ENCODE measurements around the gene SLC28A1.
"Not testable (repeated sequence)": the region's sequence is repeated elsewhere in the genome, so short reads cannot be mapped to it uniquely, and the experiment has no call there.

The SLC28A1 gene

GRCh38 chr15:84976746-84977345 lies 92.4 kb downstream of the SLC28A1 start:
- no peak for DNase-seq

DNA sequence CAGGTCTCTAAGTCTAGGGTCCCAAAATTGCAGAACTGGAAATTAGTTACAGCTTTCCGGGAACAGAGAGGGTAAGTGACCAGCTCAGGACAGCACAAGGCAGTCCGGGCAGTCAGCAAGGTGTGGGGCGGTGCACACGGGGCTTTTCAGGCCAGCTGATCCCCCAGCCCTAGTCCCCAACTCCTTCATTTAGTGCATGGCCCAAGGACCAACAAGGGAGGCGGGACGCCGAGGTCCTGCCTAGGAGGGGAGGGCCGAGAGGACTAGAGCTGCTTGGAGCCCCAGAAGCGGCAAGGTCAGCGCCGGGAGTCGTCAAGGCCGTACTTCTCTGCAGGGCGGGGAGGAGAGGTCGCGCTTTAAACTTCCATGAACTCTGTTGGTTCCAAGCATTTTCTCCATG lies 95.2 kb downstream of the SLC28A1 start:
- no peak for DNase-seq

DNA sequence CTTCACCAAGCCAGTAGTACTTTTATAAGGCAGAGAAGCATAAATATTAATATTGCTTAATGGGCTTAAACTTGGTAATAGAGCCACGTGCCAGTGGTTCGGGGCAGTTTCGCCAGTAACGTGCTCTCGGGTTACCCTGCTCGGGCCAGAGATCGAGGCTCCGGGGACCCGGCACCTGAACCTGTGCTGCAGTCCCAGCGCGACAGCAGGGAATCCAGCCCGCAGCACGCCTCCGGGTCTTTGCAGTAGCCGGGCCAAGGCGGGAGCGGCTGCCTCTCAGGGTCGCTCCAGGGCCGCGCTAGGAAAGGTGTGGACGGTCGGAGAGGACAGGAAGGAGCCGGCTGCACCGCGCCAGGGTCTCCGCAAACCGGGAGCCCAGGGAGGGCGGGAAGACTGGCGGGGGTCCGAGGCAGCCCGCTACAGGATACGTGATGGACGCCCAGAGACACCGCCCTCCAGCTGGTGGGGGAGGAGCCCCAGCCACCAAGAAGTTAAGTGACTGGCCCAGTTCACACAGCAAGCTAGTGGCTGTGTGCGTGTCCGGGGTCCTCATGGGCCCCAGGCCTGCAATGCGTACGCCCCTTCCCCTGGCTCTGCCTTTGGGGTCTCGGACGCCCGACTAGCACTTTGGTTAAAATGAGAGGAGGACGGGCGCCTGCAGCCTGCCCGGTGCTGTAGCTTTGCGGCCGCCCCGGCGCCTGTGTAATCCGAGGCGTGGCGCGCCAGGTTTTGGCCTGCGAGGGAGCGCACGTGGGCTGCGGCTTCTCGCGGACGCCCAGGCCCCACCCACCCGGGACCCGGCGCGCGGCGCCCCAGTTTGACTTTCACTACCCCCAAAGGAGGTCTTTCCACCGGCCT lies 96.0 kb downstream of the SLC28A1 start:
- peak; percentile 88 for DNase-seq

DNA sequence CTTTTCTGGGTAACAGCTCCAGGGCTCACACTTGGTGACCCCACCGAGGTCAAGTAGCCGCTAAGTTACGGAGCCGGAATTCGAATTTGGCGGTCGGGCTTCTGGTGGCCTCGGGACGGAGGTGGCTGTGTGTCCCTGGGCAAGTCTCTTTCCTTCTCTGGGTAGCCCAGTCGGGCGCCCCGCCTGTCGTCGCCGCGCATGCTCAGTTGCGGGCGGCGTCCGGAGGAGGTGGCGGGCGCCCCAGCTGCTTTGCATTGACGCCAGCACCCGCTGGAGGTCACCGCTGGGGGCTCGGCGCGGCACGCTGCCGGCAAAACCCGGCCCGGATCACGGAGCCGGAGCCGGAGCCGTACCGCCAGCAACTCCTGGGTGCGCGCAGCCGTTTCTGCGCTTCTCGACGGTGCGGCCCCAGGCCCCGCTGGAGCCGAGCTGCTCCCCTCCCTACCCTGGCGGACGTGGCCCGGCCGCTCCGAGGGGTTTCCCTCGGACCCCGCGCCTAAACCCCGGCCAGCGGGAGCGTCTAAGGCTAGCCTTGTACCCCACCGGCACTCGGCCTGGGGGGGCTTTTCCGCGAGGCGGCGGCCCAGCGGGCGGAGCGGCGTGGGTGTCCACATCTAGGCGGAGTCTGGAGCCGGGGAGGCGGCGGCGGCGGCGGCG lies 96.7 kb downstream of the SLC28A1 start:
- DNase-seq = peak; percentile 95

- peak; percentile 41 for DNase-seq
Observed at GRCh38 chr15:84981711-84982300, 97.3 kb downstream of the SLC28A1 start, which contains the start of gene PDE8A. PDE8A (plus strand) TSS chr15:84981856; CDS start chr15:84982163, 307 bp downstream.

GRCh38 chr15:84982301-84982920 lies 97.9 kb downstream of the SLC28A1 start:
- DNase-seq = no peak

DNA sequence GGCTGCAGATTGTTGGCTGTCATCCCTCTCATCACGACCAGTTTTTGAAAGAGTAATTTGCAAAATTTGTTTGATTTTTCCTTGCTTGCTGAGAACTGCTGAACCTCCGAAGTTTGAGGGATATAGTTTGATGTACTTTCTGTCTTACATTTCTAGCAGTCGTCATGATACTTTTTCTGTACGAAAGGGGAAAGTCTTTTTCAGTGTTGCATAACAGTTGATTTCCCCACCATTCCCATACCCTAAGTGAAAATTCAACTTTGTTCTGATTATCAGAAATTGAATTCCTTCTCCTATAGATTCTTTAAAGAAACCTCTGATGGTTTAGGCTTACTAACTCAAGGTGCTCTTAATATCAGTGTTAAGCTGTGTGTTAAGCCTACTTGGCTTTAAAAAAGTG lies 98.8 kb downstream of the SLC28A1 start:
- DNase-seq = no peak

DNA sequence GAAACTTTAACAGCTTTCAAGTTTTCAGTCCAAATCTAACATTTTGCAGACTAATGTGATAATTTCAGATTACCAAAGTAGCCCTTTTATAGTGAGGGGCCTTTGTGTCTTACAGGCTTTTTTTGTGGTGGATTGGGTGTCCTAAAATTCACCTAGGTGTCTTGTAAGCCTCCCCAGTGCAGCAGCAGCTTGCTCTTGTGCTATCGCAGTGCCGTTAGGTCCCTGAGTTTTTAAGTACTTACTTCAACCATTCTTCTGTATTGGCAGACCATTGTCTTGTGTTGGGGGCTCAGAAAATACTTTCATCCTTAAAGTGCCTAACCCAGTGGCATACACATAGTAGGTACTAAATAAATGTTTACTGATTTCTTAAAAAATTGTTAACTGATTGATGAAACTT lies 99.2 kb downstream of the SLC28A1 start:
- DNase-seq = no peak

DNA sequence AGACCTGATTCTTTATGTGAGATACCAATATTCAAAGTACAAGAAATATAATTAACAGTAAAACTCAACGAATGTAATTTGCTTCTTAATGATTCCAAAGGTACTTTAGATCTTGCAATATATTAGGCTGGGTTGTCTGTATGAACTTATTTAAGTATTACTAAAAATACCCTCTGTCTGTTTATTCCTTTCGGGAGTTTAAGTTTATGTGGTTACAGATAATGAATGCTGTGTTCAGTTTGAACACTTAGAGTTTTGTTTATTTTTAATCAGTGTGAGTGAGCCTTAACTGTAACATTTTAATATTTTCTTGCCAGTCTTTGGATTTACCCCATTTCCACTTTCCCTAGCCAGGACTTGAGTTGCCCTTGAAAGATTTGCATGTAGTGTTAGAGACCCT lies 100.7 kb downstream of the SLC28A1 start:
- DNase-seq = no peak

DNA sequence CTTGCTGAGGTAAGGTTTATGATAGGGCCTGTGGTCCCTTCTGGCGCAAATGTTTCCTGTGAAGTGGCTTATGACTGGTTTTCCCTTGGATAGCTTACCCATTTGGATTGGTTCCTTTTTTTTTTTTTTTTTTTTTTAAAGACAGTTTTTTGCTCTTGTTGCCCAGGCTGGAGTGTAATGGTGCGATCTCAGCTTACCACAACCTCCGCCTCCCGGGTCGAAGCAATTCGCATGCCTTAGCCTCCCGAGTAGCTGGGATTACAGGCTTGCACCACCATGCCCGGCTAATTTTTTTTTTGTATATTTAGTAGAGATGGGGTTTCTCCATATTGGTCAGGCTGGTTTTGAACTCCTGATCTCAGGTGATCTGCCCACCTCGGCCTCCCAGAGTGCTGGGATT lies 102.9 kb downstream of the SLC28A1 start:
- DNase-seq = not testable (repeated sequence)

DNA sequence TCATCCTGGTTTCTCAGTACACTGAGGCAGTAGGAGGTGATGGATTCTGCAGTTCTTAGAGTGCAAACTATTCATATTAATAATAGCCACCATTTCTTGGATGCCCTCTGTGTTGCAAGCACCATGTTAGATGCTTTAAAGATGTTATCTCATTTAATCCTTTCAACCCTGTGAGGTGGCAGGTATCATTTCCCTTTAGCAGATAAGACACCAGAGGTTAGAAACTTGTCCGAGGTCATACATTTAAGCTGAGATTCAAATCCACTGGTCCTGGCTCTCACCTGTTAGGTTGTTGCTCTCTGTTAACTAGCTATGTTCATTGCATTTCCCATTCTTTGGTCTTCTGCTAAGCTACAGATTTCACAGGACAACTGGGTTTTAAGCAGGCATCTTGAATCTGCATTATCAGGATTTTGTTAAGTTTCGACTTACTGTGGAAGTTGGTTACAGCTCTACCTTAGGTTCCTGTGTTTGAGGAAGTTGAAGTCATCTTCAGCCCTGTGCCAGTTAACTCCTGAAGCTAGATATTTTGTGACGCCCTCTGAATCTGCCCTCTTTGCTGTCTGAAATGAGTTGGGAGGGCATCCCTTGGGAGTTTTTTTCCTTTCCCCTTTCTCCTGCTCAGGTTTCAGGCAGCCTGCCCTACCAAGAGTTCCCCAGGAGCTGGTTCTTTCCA lies 103.6 kb downstream of the SLC28A1 start:
- DNase-seq = no peak

- DNase-seq = no peak
Observed at GRCh38 chr15:84988909-84989644, 104.6 kb downstream of the SLC28A1 start.

DNA sequence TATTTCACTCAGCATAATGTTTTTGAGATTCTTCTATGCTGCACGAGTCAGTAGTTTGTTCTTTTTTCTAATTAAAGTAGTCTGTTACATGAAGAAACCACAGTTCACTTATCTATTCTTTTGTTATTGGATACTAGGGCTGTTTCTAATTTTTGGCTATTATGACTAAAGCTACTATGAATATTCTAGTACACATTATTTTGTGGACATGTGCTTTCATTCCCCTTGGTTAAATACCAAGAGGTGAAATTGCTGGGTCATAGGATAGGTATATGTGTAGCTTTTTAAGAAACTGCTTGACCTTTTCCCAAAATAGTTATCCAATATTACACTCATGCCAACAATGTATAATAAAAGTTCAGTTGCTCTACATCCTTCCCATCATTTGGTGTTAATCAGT lies 106.0 kb downstream of the SLC28A1 start:
- DNase-seq = no peak

DNA sequence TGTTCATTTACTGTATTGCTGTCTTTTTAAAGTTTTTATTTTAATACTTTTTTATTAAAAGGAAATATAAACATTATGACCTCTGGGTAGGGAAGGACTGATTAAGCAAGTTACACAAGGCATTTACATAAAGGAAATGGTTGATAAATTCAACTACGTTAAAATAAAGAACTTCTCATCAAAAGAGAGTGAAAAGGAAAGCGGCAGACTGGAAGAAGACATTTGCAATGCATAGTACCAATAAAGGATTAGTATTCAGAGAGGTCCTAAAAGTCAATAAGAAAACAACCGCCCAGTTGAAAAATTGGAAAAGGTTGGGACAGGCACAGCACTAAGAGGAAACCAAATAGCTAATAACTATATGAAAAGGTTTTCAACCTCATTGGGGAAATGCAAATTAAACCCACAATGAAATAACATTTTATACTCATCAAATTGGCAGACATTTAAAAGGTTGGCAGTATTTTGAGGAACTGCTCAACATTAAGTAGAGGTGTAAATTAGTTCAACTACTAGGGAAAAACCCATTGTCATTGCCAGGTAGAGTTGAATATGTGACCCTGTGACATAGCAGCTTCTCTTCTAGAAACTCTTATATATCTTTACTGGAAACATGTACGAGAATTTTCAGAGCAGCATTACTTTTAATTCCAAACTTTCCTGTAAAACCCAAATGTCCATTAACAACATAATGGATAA lies 106.7 kb downstream of the SLC28A1 start:
- no peak for DNase-seq

DNA sequence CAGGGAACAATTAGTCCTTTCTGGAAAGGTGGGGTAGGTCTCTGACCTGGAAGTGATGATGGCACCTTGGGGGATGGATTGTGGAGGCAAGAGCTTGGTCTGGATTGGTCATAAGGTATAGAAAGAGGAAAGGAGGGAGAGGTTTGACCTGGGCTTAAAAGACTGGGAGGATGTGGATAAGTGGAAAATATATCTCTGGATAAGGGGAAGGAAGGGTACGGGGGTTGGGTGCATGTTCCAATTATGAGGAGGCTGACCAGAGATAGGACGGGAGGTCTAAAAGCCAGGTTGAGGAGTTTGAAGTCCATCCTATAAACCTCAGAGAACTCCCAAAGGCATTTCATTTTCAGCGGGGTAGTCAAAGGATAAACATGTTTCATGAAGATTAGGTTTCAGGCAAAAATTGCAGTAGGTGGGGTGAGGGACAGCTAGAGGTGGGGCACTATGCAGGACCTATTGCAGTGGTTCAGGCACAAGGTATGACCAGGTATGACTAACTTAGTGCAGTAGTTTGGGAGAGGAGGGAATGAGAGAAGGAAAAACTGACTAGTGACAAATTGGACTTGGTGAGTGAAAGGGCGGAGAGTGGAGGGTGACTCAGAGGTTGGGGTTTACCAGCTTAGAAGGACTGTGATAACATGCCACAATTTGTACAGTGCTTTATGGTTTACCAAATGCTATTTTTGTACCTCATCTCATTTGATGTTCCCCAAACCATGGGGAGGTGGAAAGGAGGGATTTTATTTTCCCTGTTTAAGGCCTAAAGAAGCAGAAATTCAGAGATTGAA lies 107.9 kb downstream of the SLC28A1 start:
- DNase-seq = no peak
